ENCODE measurements around the gene PLD1.

The PLD1 gene

DNA sequence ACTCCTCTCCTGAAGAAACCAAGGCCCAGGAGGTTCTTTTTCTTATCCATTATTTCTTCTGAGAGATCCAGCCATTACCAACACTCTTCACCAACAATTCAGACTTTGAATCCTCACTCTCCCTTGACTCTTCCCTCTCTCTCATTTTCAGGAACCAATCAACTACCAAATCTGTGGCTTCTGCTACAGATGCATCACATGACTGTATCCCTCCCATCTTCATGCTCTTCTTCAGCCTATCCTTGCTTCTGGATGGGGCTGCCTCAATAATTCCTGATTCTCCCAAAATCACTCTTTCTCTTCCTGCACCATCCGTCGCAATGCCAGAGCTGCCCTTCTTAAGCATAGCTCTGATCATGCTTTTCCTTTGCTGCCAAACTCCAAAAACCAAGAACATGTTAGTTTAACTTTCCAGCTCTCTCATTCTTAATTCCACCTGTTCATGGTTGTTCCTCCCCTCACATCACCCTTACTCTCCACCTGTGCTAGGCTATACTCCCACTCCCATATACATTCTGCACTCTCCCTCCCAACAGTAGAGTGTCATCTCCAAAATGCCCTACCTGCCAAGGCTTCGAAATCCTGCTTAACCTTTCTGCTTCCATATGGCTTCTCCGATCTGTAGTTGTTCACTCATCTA, 13.5 kb downstream of the PLD1 start:
- DNase-seq (ENCODE audit: low spot score), result no peak
- H3K27ac ChIP-seq, result no peak overlapping the region
- ChIA-PET POLR2A (ENCODE audit: low non-redundant PET) (no interaction called here), CTCF (interaction anchor here (0.7 to 1.3 kb wide), 2 partner anchors 24 to 54 kb away, joined by 4 to 5 read pairs; no protein-coding TSS in a partner anchor)
- TF ChIP-seq, protein P1, sequence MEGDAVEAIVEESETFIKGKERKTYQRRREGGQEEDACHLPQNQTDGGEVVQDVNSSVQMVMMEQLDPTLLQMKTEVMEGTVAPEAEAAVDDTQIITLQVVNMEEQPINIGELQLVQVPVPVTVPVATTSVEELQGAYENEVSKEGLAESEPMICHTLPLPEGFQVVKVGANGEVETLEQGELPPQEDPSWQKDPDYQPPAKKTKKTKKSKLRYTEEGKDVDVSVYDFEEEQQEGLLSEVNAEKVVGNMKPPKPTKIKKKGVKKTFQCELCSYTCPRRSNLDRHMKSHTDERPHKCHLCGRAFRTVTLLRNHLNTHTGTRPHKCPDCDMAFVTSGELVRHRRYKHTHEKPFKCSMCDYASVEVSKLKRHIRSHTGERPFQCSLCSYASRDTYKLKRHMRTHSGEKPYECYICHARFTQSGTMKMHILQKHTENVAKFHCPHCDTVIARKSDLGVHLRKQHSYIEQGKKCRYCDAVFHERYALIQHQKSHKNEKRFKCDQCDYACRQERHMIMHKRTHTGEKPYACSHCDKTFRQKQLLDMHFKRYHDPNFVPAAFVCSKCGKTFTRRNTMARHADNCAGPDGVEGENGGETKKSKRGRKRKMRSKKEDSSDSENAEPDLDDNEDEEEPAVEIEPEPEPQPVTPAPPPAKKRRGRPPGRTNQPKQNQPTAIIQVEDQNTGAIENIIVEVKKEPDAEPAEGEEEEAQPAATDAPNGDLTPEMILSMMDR (conservative IDR thresholded peaks at IDR 0.05; ENCODE audit: low read depth), result no peak

DNA sequence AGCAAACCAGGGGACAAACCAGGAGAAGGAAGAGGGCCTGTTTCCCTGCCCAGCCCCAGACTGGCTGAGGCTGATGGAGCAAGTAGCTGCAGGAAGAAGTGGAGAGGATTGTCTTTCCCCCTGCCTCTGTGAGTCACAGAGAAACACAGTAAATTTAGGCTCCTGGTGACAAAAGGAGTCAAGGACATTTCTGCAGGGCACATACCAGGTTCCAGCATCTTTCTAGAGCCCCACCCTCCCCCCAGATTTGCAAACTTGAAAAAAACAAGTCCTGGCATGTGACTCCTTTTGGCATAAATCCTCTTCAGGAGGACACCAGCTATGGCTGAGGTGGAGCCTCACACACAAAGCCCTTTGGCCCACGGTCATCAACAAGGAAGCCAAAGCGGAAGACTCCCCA, 17.8 kb downstream of the PLD1 start:
- H3K27ac ChIP-seq, result peak overlapping the region; percentile 65
- POLR2A ChIA-PET (ENCODE audit: low non-redundant PET), result no interaction called here
- CTCF ChIA-PET, result interaction anchor here (2.2 kb wide), 1 partner anchor 20 kb away, joined by 5 read pairs; no protein-coding TSS in a partner anchor
- TF ChIP-seq, protein P1 (conservative IDR thresholded peaks at IDR 0.05; ENCODE audit: low read depth), result no peak
- DNase-seq (ENCODE audit: low spot score), result no peak

DNA sequence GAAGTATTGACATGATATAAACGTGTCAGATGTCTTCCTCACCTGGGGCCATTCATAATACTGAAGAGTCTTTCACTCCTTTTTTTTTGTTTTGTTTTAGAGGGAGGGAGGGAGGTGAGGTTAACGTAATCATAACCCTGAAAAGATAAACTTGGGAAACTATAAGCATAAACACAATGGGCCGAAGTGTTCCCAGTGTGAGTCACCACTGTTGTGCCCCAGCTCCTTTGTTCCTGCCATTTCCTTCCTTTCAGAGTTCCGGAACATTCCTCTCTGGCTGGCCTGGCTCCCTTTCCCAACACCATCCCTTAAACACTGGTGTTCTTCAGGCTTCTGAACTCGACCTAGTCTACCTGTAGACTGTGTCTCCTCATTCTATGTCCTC, 18.6 kb downstream of the PLD1 start:
- POLR2A ChIA-PET (ENCODE audit: low non-redundant PET), result no interaction called here
- CTCF ChIA-PET, result interaction anchor here (1.1 to 2.2 kb wide), 2 partner anchors 19 to 37 kb away, joined by 4 to 5 read pairs; no protein-coding TSS in a partner anchor
- TF ChIP-seq, protein P1 (conservative IDR thresholded peaks at IDR 0.05; ENCODE audit: low read depth), result no peak
- DNase-seq (ENCODE audit: low spot score), result peak; percentile 54
- H3K27ac ChIP-seq, result no peak overlapping the region

DNA sequence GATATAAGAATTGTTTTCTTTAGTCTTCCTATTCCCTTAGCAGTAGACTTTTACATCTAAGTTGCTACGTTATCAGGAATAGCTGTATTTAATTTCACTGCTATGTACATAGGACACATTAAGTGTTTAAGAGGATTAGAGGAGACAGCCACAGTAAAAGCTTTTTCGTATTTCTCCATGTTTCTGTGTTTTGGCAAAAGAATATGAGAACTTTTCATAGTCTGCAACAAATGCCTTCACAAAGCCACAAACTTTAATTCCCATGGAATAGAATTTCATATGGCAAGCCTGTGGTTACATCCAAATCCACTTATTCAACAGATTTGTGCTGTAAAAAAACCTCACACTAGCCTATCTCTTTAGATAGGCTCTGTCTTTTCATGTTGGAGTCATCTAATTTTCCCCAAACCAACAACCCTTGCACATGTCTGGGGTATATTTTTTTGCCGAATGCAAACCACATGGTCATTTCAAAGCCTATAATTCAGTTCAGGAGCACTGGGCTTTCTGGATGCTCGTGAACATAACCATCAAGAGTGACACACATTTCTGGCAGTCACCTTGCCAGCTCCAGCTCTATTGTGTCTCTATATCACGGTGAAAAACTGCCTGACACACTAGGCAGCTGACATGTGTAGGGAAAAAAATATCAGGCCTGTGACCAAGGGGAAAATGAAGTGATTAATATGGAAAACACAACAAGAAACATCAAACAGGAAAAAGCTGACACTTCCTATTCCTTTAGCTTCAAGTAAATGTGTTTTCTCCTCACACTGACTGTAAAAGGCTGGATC, 19.2 kb downstream of the PLD1 start:
- H3K27ac ChIP-seq, result no peak overlapping the region
- DNase-seq (ENCODE audit: low spot score), result no peak
- ChIA-PET POLR2A (ENCODE audit: low non-redundant PET) (no interaction called here), CTCF (interaction anchor here (0.6 to 2.2 kb wide), 3 partner anchors 18 to 372 kb away, joined by 3 to 5 read pairs (median 4); no protein-coding TSS in a partner anchor)
- TF ChIP-seq, protein P1 (conservative IDR thresholded peaks at IDR 0.05; ENCODE audit: low read depth), result no peak

DNA sequence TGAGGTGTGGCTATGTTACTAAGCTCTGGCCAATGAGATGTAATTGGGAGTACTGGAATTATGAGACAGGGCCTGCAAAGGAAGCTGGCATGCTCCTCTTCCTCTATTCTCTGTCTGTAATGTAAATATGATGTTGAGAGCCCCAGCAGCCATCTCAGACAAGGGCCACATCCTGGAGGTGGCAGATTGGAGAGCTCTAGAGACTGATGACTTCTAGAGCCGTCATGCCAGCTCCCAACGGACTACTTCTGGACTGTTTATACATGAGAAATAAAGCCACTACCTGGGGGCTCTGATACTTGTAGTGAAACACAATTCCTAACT, 19.7 kb downstream of the PLD1 start:
- CTCF ChIA-PET, result interaction anchor here (0.6 to 2.2 kb wide), 3 partner anchors 18 to 1380 kb away, joined by 4 to 5 read pairs (median 4); no protein-coding TSS in a partner anchor
- TF ChIP-seq, protein P1 (conservative IDR thresholded peaks at IDR 0.05; ENCODE audit: low read depth), result no peak
- no peak overlapping the region for H3K27ac ChIP-seq
- POLR2A ChIA-PET (ENCODE audit: low non-redundant PET), result no interaction called here
- DNase-seq (ENCODE audit: low spot score), result no peak

DNA sequence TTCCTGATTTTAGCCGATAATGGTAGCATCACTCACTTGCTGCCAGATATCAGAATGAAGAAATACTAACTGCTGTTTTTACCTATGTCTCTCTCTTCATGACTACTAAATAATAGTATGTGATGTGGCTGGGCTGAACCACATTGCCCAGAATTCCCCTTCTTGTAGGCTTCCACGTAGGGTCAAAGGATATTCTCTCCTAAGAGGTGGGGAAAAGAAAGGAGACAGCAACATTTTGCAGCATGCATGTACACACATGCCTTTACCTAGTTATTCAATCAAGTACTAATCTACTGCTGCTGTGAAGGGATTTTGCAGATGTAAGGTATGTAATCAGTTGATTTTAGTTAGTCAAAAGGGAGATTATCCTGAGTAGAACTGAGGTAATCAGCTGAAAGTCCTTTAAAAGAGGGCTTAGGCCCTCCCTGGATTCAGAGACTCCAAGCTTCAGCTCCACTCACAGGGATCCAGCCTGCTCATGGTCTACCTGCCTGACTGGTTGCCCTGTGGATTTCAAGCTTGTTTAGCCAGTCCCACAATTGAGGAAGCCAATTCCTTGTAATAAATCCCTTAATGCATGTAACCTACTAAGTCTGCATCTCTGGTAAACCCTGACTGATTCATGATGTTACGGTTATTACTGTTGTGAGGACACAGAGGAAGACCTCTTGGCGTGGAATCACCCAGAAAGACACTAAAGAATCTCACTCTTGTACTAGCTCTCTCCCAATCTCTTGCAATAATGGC, 20.4 kb downstream of the PLD1 start:
- H3K27ac ChIP-seq, result no peak overlapping the region
- DNase-seq (ENCODE audit: low spot score), result no peak
- ChIA-PET POLR2A (ENCODE audit: low non-redundant PET) (no interaction called here), CTCF (interaction anchor here (0.6 to 0.9 kb wide), 2 partner anchors 39 to 1379 kb away, joined by 3 to 4 read pairs; no protein-coding TSS in a partner anchor)
- TF ChIP-seq, protein P1 (conservative IDR thresholded peaks at IDR 0.05; ENCODE audit: low read depth), result no peak

All from RWPE1 (cell line).